IPS-18a (cell line): ENCODE measurements around the gene DHFR.
"Not testable (repeated sequence)": the region's sequence is repeated elsewhere in the genome, so short reads cannot be mapped to it uniquely, and the experiment has no call there.

Source experiments
- H3K27ac ChIP-seq: one replicate; pipeline ENCODE4 v1.5.1; 2013; ENCODE audit warnings: low read length
- H3K27me3 ChIP-seq: one replicate; pipeline ENCODE4 v1.6.1; 2013; ENCODE audit warnings: mild to moderate bottlenecking, low read length; ENCODE audit not compliant: control insufficient read depth, insufficient read depth
- H3K36me3 ChIP-seq: one replicate; pipeline ENCODE4 v1.6.1; 2013; ENCODE audit warnings: low read depth, low read length; ENCODE audit not compliant: control insufficient read depth
- H3K4me1 ChIP-seq: one replicate; pipeline ENCODE4 v1.6.1; 2013; ENCODE audit warnings: low read depth, low read length; ENCODE audit not compliant: control insufficient read depth
- H3K4me3 ChIP-seq: one replicate; pipeline ENCODE4 v1.5.1; 2013; ENCODE audit warnings: low read length
- H3K9ac ChIP-seq: one replicate; pipeline ENCODE4 v1.6.1; 2013; ENCODE audit warnings: mild to moderate bottlenecking, low read length, moderate library complexity
- H3K9me3 ChIP-seq: one replicate; pipeline ENCODE4 v1.6.1; 2013; ENCODE audit warnings: low read depth, low read length; ENCODE audit not compliant: control insufficient read depth

DHFR gene

GRCh38 chr5:80591352-80591751, 63.4 kb downstream of the DHFR start:
- no peak overlapping the region for H3K4me3 ChIP-seq
- H3K27me3 ChIP-seq, result no peaks in the 10 kb centered on the region
- no peaks in the 10 kb centered on the region for H3K36me3 ChIP-seq

GRCh38 chr5:80590766-80591165, 64.0 kb downstream of the DHFR start:
- Histone ChIP-seq H3K27me3 (no peaks in the 10 kb centered on the region), H3K4me3 (no peak overlapping the region), H3K27ac (no peak overlapping the region), H3K9ac (no peak overlapping the region), H3K36me3 (no peaks in the 10 kb centered on the region), H3K9me3 (no peaks in the 10 kb centered on the region), H3K4me1 (no peaks in the 10 kb centered on the region)

More at GRCh38 chr5:80591352-80591751, 63.4 kb downstream of the DHFR start:
- Histone ChIP-seq H3K9me3 (no peaks in the 10 kb centered on the region), H3K27ac (no peak overlapping the region), H3K9ac (no peak overlapping the region), H3K4me1 (no peaks in the 10 kb centered on the region)

- H3K4me1 ChIP-seq, result no peaks in the 10 kb centered on the region
- H3K27ac ChIP-seq, result no peak overlapping the region
- no peaks in the 10 kb centered on the region for H3K36me3 ChIP-seq
- no peak overlapping the region for H3K4me3 ChIP-seq
- no peak overlapping the region for H3K9ac ChIP-seq
- H3K27me3 ChIP-seq, result no peaks in the 10 kb centered on the region
- H3K9me3 ChIP-seq, result no peaks in the 10 kb centered on the region
Observed at GRCh38 chr5:80588858-80589540, 65.8 kb downstream of the DHFR start.

GRCh38 chr5:80584770-80585169, 70.0 kb downstream of the DHFR start:
- H3K4me3 ChIP-seq, result no peak overlapping the region
- no peak overlapping the region for H3K27ac ChIP-seq
- H3K36me3 ChIP-seq, result no peaks in the 10 kb centered on the region
- H3K4me1 ChIP-seq, result no peaks in the 10 kb centered on the region
- no peaks in the 10 kb centered on the region for H3K27me3 ChIP-seq
- no peaks in the 10 kb centered on the region for H3K9me3 ChIP-seq
- no peak overlapping the region for H3K9ac ChIP-seq

GRCh38 chr5:80580291-80580690, 74.5 kb downstream of the DHFR start:
- H3K36me3 ChIP-seq, H3K9ac ChIP-seq, H3K4me3 ChIP-seq, H3K27ac ChIP-seq, H3K9me3 ChIP-seq, H3K27me3 ChIP-seq, H3K4me1 ChIP-seq: not testable (repeated sequence)

GRCh38 chr5:80579050-80579449, 75.7 kb downstream of the DHFR start:
- Histone ChIP-seq H3K9me3 (no peaks in the 10 kb centered on the region), H3K9ac (no peak overlapping the region), H3K36me3 (no peaks in the 10 kb centered on the region), H3K4me3 (no peak overlapping the region), H3K4me1 (no peaks in the 10 kb centered on the region), H3K27me3 (no peaks in the 10 kb centered on the region), H3K27ac (no peak overlapping the region)

- no peaks in the 10 kb centered on the region for H3K4me1 ChIP-seq
- no peaks in the 10 kb centered on the region for H3K36me3 ChIP-seq
- H3K27me3 ChIP-seq, result no peaks in the 10 kb centered on the region
- no peak overlapping the region for H3K9ac ChIP-seq
- H3K27ac ChIP-seq, result no peak overlapping the region
- H3K4me3 ChIP-seq, result no peak overlapping the region
- H3K9me3 ChIP-seq, result no peaks in the 10 kb centered on the region
Observed at GRCh38 chr5:80577707-80578106, 77.1 kb downstream of the DHFR start.

- H3K4me1 ChIP-seq, result no peaks in the 10 kb centered on the region
- no peak overlapping the region for H3K4me3 ChIP-seq
- H3K36me3 ChIP-seq, result no peaks in the 10 kb centered on the region
- H3K9me3 ChIP-seq, result no peaks in the 10 kb centered on the region
- H3K9ac ChIP-seq, result no peak overlapping the region
- H3K27ac ChIP-seq, result no peak overlapping the region
- peaks cover 3% of the 10 kb centered on the region for H3K27me3 ChIP-seq
Observed at GRCh38 chr5:80576383-80576782, 78.4 kb downstream of the DHFR start.
